Inflammatory macrophage (primary cell): ENCODE data around the gene DKC1.
"Not testable (repeated sequence)": the region's sequence is repeated elsewhere in the genome, so short reads cannot be mapped to it uniquely, and the experiment has no call there.

Experiments used
- DNase-seq, 2 donors: peaks; one replicate each; pipeline ENCODE4 v3.0.0-alpha.2; 2020 to 2022

DKC1 gene

GRCh38 chrX:154821523-154821922 lies 58.9 kb downstream of the DKC1 start:
- DNase-seq = no peak

GRCh38 chrX:154822029-154822428 lies 59.4 kb downstream of the DKC1 start:
- no peak for DNase-seq

GRCh38 chrX:154824638-154825037 lies 62.0 kb downstream of the DKC1 start:
- DNase-seq = no peak

GRCh38 chrX:154825586-154825985 lies 62.9 kb downstream of the DKC1 start:
- not testable (repeated sequence) for DNase-seq
